ENCODE measurements around the gene LRTM2.

GRCh38 chr12:1855241-1855640, 34.9 kb downstream of the LRTM2 start:
- TF ChIP-seq MEIS1 (CRISPR knock-in tag; IDR thresholded peaks at IDR 0.05; ENCODE audit: borderline replicate concordance) (no peak), ZNF175 (tag by site-specific recombination; IDR thresholded peaks at IDR 0.05) (no peak), ZNF670 (tag by site-specific recombination; IDR thresholded peaks at IDR 0.05; ENCODE audit: low read depth) (no peak), CTCF (tag by site-specific recombination; IDR thresholded peaks at IDR 0.05) (no peak), ATF2 (tag by site-specific recombination; IDR thresholded peaks at IDR 0.05; ENCODE audit: low read depth) (no peak), PRDM10 (tag by site-specific recombination; IDR thresholded peaks at IDR 0.05) (no peak), ZNF677 (tag by site-specific recombination; IDR thresholded peaks at IDR 0.05) (no peak), FEZF1 (tag by site-specific recombination; IDR thresholded peaks at IDR 0.05) (no peak), ZSCAN5A (tag by site-specific recombination; IDR thresholded peaks at IDR 0.05) (no peak), ZNF274 (IDR thresholded peaks at IDR 0.05; ENCODE audit: low read length) (no peak), ZNF274 (tag by site-specific recombination; IDR thresholded peaks at IDR 0.05; ENCODE audit: borderline replicate concordance) (no peak)
